ENCODE data around the gene DBNL.

DNA sequence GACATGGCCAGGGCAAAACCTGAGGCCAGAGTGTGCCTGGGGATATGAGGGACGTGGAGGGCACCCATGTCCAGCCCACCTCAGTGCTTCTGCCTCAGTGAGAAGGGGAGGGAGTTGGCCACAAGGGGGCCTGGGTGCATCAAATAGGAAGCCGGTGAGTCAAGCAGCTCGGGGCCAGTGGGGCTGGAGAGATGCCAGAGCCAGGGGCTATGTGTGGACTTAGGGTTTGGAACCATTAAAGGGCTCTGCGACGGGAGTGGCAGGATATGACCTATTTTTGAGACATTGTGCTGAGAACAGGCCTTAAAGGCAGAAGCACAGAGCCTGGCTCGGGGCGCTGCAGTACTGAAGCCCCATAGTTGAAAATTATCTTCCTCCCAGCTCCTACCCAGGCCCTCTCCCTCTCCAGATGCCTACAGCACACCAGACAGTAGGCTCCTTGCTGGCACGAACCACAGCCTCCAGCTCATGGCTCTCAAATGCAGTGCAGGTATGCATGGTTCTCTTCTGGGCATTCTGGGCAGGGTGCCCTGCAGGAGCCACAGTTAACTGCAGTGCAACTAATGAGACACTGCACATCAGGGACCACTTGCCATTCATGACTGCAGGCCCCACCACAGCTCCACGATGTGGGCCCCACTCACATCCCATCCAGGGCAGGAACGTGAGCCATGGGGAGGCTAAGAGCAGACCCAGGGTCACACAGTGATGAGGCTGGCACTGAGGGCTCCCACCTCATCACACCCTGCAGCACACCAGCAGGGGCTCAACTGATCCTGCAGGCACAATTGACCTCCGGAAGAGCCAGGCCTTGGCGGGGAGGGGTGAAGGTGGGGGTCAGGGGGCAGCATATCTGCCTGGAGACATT lies 28.1 kb downstream of the DBNL start:
- TF ChIP-seq ZNF274 (IDR thresholded peaks at IDR 0.05; ENCODE audit: low read depth, low read length) (no peak), YY1 (IDR thresholded peaks at IDR 0.05; ENCODE audit: insufficient read depth, insufficient read length) (no peak)
